ENCODE measurements around the gene TPP2. TPM values are rescaled to one million over a fixed set of nuclear protein-coding genes. Genes with fewer than 3 reads are reported as not detected.

Gene TPP2
- total and polyA plus RNA-seq, 9 of the 15 experiments (the other 6 are each of a cell fraction or from before 2014, with no cell fraction given), result 18.8 to 87.7 (median 55.9) TPM

DNA sequence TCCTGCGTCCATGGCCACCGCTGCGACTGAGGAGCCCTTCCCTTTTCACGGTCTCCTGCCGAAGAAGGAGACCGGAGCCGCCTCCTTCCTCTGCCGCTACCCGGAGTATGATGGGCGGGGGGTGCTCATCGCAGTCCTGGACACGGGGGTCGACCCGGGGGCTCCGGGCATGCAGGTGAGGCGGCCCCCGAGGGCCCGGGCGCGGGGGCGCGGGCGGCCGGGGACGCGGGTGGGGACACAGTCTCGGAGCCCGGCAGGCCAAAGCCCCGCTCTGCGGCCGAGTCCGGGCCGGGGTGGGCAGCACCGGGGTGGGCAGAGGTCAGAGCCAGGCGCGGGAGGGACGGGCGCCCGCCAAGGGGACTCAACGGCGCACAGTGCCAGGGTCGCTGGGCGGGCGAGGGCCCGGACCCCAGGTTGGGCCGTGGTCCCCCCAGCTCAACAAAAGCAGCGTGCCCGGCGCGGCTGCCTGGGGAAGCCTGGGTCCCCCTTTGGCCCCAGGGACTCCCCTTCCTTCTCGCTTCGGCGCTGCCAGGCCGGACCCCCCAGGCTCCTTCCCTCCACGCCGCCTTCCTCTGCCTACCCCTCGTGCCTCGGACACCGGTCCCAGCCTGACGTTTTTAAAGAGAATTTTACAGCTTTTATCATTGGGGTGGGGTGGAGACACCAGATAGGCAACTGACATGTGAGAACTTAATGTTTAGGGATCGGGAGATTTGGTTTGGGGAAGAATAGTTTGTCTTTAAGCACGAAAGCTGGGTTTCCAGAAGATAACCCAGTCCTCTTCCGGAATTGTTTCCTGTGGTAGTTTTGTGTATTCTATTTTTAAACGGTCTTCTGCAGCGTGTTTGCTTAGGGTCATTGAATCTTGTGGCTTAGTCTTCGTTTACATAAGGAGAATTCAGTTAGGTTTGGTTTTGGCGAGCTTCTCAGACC lies 509 bp downstream of the TPP2 start (continued):
- TF ChIP-seq, protein P1, sequence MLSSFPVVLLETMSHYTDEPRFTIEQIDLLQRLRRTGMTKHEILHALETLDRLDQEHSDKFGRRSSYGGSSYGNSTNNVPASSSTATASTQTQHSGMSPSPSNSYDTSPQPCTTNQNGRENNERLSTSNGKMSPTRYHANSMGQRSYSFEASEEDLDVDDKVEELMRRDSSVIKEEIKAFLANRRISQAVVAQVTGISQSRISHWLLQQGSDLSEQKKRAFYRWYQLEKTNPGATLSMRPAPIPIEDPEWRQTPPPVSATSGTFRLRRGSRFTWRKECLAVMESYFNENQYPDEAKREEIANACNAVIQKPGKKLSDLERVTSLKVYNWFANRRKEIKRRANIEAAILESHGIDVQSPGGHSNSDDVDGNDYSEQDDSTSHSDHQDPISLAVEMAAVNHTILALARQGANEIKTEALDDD (IDR thresholded peaks at IDR 0.05), result peak; percentile 41; the same call in 1 of the 2 replicates
- TF ChIP-seq ZNF316 (IDR thresholded peaks at IDR 0.05) (no peak), POLR3A (IDR thresholded peaks at IDR 0.05; ENCODE audit: borderline replicate concordance, extremely low read depth, insufficient read depth, insufficient read length) (no peak), RCOR1 (IDR thresholded peaks at IDR 0.05; ENCODE audit: borderline replicate concordance in 1 of 2, low read depth in 2 of 2, low read length in 2 of 2) (no peak), CCNT2 (IDR thresholded peaks at IDR 0.05; ENCODE audit: borderline replicate concordance, extremely low read depth, insufficient read length, low read depth, low read length) (no peak), ZNF253 (CRISPR knock-in tag; conservative IDR thresholded peaks at IDR 0.05) (no peak), ZKSCAN1 (IDR thresholded peaks at IDR 0.05; ENCODE audit: low read depth, low read length) (no peak), MYC (IDR thresholded peaks at IDR 0.05; ENCODE audit: low read depth, low read length) (no peak), MYC (CRISPR knock-in tag; IDR thresholded peaks at IDR 0.05; ENCODE audit: borderline replicate concordance, low read depth) (no peak), MCM5 (IDR thresholded peaks at IDR 0.05; ENCODE audit: low read depth) (no peak), CTCF (IDR thresholded peaks at IDR 0.05 in 2 of 3, conservative IDR thresholded peaks at IDR 0.05 in 1 of 3; ENCODE audit: insufficient read depth in 2 of 3, low read depth in 1 of 3, low read length in 3 of 3) (no peak), E2F6 (IDR thresholded peaks at IDR 0.05; ENCODE audit: borderline replicate concordance in 1 of 2, extremely low read depth in 1 of 2, insufficient read depth in 1 of 2, insufficient read length in 1 of 2, low read depth in 1 of 2, low read length in 1 of 2, poor library complexity in 1 of 2, severe bottlenecking in 1 of 2) (peak in 1 of 2 experiments; percentile 27), POLR2B (IDR thresholded peaks at IDR 0.05; ENCODE audit: low read depth, partially characterized antibody) (peak; percentile 64), EWSR1 (IDR thresholded peaks at IDR 0.05; ENCODE audit: borderline replicate concordance, low read depth, partially characterized antibody) (no peak), CBX3 (IDR thresholded peaks at IDR 0.05; ENCODE audit: borderline replicate concordance in 1 of 2, low read length in 2 of 2) (no peak), TEAD2 (tag; IDR thresholded peaks at IDR 0.05) (no peak), STAT6 (CRISPR knock-in tag; IDR thresholded peaks at IDR 0.05) (no peak)
- TF ChIP-seq, protein P2, sequence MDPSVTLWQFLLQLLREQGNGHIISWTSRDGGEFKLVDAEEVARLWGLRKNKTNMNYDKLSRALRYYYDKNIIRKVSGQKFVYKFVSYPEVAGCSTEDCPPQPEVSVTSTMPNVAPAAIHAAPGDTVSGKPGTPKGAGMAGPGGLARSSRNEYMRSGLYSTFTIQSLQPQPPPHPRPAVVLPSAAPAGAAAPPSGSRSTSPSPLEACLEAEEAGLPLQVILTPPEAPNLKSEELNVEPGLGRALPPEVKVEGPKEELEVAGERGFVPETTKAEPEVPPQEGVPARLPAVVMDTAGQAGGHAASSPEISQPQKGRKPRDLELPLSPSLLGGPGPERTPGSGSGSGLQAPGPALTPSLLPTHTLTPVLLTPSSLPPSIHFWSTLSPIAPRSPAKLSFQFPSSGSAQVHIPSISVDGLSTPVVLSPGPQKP (CRISPR knock-in tag; IDR thresholded peaks at IDR 0.05), result no peak

All from K562 (cell line).